HFF-Myc (cell line): ENCODE data around the gene TNFRSF21.

Experiments
- DNase-seq: peaks from one replicate; pipeline ENCODE4 v3.0.0-alpha.2; 2011; ENCODE audit warnings: low read depth; ENCODE audit errors: extremely low read depth
- H3K4me3 ChIP-seq: replicated peaks from 2 replicates; pipeline ENCODE4 v1.5.1; 2011; ENCODE audit warnings: low read depth, mild to moderate bottlenecking, control low read depth, low read length
- TF ChIP-seq, protein P1 (sequence below): IDR thresholded peaks from 2 replicates; pipeline ENCODE4 v1.5.1; 2012; ENCODE audit warnings: mild to moderate bottlenecking, low read depth, low read length, control low read depth; ENCODE audit errors: missing control alignments

The TNFRSF21 gene

DNA sequence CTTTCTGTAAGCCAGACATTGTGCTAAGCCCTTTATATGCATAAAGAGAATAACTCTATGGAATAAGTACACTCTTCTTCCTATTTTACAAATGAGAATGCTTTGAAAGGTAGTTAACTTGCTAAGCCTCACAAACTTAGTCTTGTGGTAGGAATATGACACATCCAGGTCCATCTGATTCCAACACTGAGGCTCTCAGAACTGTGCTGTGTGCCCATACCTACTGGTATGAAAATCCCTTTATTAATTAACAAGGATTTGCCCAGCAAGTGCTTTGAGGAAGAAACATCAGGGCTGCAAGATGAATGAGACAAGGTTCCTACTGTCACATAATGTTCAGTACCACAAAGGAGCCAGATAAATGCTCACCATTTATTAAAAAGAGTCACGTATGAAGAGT lies 122.6 kb downstream of the TNFRSF21 start:
- no peak for DNase-seq
- H3K4me3 ChIP-seq, result no peak overlapping the region
- TF ChIP-seq, protein P1, sequence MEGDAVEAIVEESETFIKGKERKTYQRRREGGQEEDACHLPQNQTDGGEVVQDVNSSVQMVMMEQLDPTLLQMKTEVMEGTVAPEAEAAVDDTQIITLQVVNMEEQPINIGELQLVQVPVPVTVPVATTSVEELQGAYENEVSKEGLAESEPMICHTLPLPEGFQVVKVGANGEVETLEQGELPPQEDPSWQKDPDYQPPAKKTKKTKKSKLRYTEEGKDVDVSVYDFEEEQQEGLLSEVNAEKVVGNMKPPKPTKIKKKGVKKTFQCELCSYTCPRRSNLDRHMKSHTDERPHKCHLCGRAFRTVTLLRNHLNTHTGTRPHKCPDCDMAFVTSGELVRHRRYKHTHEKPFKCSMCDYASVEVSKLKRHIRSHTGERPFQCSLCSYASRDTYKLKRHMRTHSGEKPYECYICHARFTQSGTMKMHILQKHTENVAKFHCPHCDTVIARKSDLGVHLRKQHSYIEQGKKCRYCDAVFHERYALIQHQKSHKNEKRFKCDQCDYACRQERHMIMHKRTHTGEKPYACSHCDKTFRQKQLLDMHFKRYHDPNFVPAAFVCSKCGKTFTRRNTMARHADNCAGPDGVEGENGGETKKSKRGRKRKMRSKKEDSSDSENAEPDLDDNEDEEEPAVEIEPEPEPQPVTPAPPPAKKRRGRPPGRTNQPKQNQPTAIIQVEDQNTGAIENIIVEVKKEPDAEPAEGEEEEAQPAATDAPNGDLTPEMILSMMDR, result no peak

DNA sequence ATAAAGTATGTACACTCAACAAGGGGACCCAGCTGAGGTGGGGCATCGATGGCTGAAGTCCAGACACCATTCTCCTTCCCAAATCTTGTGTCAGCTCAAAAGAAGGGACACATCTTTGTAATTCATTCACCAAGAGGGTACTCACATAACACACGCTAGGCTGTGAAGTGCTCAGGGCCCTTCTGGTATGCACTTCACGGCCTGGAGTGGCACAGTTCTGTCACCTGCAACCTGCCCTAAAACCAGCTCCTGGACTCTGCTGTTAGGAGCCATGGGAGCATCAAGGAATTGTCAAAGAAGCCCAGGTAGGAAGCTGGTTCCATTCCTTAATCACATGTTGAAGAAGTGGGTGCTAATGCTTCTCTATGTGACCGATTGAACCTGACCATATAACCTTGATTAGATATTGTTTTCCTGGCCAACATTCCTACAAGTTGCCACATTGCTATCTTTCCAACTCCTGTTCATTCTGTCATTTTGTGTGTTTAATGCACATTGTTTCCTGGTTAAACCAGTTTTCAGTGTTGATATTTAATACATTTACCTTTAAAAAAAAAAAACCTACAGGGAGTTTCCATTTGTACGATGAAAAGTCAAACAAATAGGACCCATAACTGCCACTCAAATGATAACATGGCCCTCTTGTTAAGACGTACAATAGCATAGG lies 127.3 kb downstream of the TNFRSF21 start:
- no peak for DNase-seq
- H3K4me3 ChIP-seq, result no peak overlapping the region
- TF ChIP-seq, protein P1, result no peak

DNA sequence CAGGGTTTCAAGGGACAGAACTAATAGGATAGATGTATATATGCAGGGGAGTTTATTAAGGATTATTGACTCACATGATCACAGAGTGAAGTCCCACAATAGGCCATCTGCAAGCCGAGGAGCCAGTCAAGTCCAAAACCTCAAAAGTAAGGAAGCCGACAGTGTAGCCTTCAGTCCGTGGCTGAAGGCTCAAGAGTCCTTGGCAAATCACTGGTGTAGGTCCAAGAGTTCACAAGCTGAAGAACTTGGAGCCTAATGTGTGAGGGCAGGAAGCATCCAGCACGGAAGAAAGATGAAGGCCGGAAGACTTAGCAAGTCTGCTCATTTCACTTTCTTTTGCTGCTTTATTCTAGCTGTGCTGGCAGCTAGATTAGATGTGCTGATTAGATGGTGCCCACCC lies 128.0 kb downstream of the TNFRSF21 start:
- DNase-seq, result no peak
- H3K4me3 ChIP-seq, result no peak overlapping the region
- TF ChIP-seq, protein P1, result no peak
